NT2/D1 (cell line): ENCODE data around the gene NTN4.

Source experiments
- DNase-seq: peaks from one replicate; pipeline ENCODE4 v3.0.0-alpha.2; 2011; ENCODE audit warnings: low read depth, low spot score
- H3K27me3 ChIP-seq: 2 replicates; pipeline ENCODE4 v1.6.0; 2011; ENCODE audit warnings: mild to moderate bottlenecking; ENCODE audit not compliant: insufficient read length, insufficient read depth
- H3K36me3 ChIP-seq: 2 replicates; pipeline ENCODE4 v1.6.1; 2011; ENCODE audit warnings: mild to moderate bottlenecking, low read length, mixed read lengths; ENCODE audit not compliant: insufficient read depth, insufficient read length
- H3K4me1 ChIP-seq: 2 replicates; pipeline ENCODE4 v1.5.1; 2011; ENCODE audit not compliant: insufficient read depth, insufficient read length
- H3K4me3 ChIP-seq: 2 replicates; pipeline ENCODE4 v1.5.1; 2011; ENCODE audit warnings: low read depth; ENCODE audit not compliant: insufficient read length
- H3K9ac ChIP-seq: 2 replicates; pipeline ENCODE4 v1.6.0; 2011; ENCODE audit warnings: low read depth; ENCODE audit not compliant: insufficient read length
- H3K9me3 ChIP-seq: 2 replicates; pipeline ENCODE4 v1.5.1; 2011; ENCODE audit warnings: mild to moderate bottlenecking, low read length; ENCODE audit not compliant: insufficient read depth
- SUZ12 ChIP-seq: IDR thresholded peaks from 2 replicates; pipeline ENCODE4 v1.6.1; 2011; ENCODE audit not compliant: insufficient read length, insufficient read depth; ENCODE audit errors: extremely low read depth
- YY1 ChIP-seq: IDR thresholded peaks from 2 replicates; pipeline ENCODE4 v1.6.1; 2011; ENCODE audit not compliant: insufficient read length, insufficient read depth
- ZNF274 ChIP-seq: IDR thresholded peaks from 2 replicates; pipeline ENCODE4 v1.6.1; 2011; ENCODE audit warnings: mild to moderate bottlenecking, low read depth, low read length

The NTN4 gene

GRCh38 chr12:95808146-95808545 lies 17.6 kb upstream of the NTN4 start:
- Histone ChIP-seq H3K27me3 (no peaks in the 10 kb centered on the region), H3K9ac (no peak overlapping the region), H3K36me3 (no peaks in the 10 kb centered on the region), H3K9me3 (peaks cover 10% of the 10 kb centered on the region; the same call in 1 of the 2 replicates), H3K4me3 (no peak overlapping the region), H3K4me1 (no peaks in the 10 kb centered on the region)
- no peak for DNase-seq
- TF ChIP-seq YY1, result no peak
- TF ChIP-seq ZNF274, result no peak
- no peak for TF ChIP-seq SUZ12

GRCh38 chr12:95805864-95806671 lies 15.5 kb upstream of the NTN4 start:
- TF ChIP-seq YY1, result no peak
- TF ChIP-seq SUZ12, result no peak
- no peak for TF ChIP-seq ZNF274
- Histone ChIP-seq H3K36me3 (no peaks in the 10 kb centered on the region), H3K9ac (no peak overlapping the region), H3K9me3 (peaks cover 10% of the 10 kb centered on the region; the same call in 1 of the 2 replicates), H3K27me3 (no peaks in the 10 kb centered on the region), H3K4me1 (no peaks in the 10 kb centered on the region), H3K4me3 (no peak overlapping the region)
- no peak for DNase-seq

GRCh38 chr12:95804291-95804690 lies 13.7 kb upstream of the NTN4 start:
- Histone ChIP-seq H3K9ac (no peak overlapping the region), H3K4me1 (no peaks in the 10 kb centered on the region), H3K27me3 (no peaks in the 10 kb centered on the region), H3K4me3 (no peak overlapping the region), H3K36me3 (no peaks in the 10 kb centered on the region), H3K9me3 (peaks cover 8% of the 10 kb centered on the region; the same call in 1 of the 2 replicates)
- TF ChIP-seq SUZ12 (no peak), YY1 (no peak), ZNF274 (no peak)
- no peak for DNase-seq

- Histone ChIP-seq H3K36me3 (no peaks in the 10 kb centered on the region), H3K27me3 (no peaks in the 10 kb centered on the region), H3K4me1 (no peaks in the 10 kb centered on the region), H3K9ac (no peak overlapping the region), H3K9me3 (peaks cover 4% of the 10 kb centered on the region; the same call in 1 of the 2 replicates), H3K4me3 (no peak overlapping the region)
- DNase-seq, result no peak
- TF ChIP-seq ZNF274, result no peak
- no peak for TF ChIP-seq SUZ12
Measured at GRCh38 chr12:95803817-95804216, 13.3 kb upstream of the NTN4 start.

GRCh38 chr12:95802482-95803270 lies 12.1 kb upstream of the NTN4 start:
- H3K9ac ChIP-seq, result no peak overlapping the region
- no peak for DNase-seq
- no peaks in the 10 kb centered on the region for H3K27me3 ChIP-seq
- no peaks in the 10 kb centered on the region for H3K4me1 ChIP-seq
- no peaks in the 10 kb centered on the region for H3K36me3 ChIP-seq
- TF ChIP-seq ZNF274 (no peak), YY1 (no peak), SUZ12 (no peak)
- no peaks in the 10 kb centered on the region for H3K9me3 ChIP-seq
- H3K4me3 ChIP-seq, result no peak overlapping the region

- no peak overlapping the region for H3K9ac ChIP-seq
- no peak overlapping the region for H3K4me3 ChIP-seq
- no peaks in the 10 kb centered on the region for H3K9me3 ChIP-seq
- peaks cover 24% of the 10 kb centered on the region for H3K27me3 ChIP-seq
- TF ChIP-seq ZNF274 (no peak), YY1 (no peak), SUZ12 (no peak)
- no peaks in the 10 kb centered on the region for H3K4me1 ChIP-seq
- no peaks in the 10 kb centered on the region for H3K36me3 ChIP-seq
- no peak for DNase-seq
Measured at GRCh38 chr12:95796982-95797289, 6.4 kb upstream of the NTN4 start.

GRCh38 chr12:95796225-95796981 lies 5.8 kb upstream of the NTN4 start:
- Histone ChIP-seq H3K9me3 (no peaks in the 10 kb centered on the region), H3K4me1 (no peaks in the 10 kb centered on the region), H3K27me3 (peaks cover 29% of the 10 kb centered on the region), H3K9ac (no peak overlapping the region), H3K4me3 (no peak overlapping the region), H3K36me3 (no peaks in the 10 kb centered on the region)
- no peak for TF ChIP-seq ZNF274
- TF ChIP-seq YY1, result no peak
- TF ChIP-seq SUZ12, result no peak
- DNase-seq, result no peak
